DND-41 (cell line): ENCODE measurements around the gene C11orf98.
A peak's percentile ranks its signal among the peaks of the same experiment; 100 is the strongest.

ENCODE experiments used
- ATAC-seq: fragments of 200-7000 bp; cut with Tn5 transposase; 3 replicates; pipeline ENCODE4 v1.9.1; 2021; ENCODE audit warnings: low read depth; ENCODE audit not compliant: insufficient read depth
- DNase-seq: peaks from one replicate; pipeline ENCODE4 v3.0.0-alpha.2; 2020
- H2AFZ ChIP-seq: 2 replicates; pipeline ENCODE4 v1.6.0; 2012; ENCODE audit warnings: low read depth, low read length
- H3K27ac ChIP-seq: 2 replicates; pipeline ENCODE4 v1.5.1; 2012; ENCODE audit warnings: low read length, inconsistent platforms
- H3K27me3 ChIP-seq: fragments of 200-600 bp; sonication (generic); 2 replicates; pipeline ENCODE4 v1.6.0; 2012; ENCODE audit warnings: low read length, mild to moderate bottlenecking, inconsistent platforms; ENCODE audit not compliant: insufficient read depth, poor library complexity
- H3K36me3 ChIP-seq: 2 replicates; pipeline ENCODE4 v1.5.1; 2012; ENCODE audit warnings: low read length, inconsistent platforms; ENCODE audit not compliant: insufficient read depth
- H3K4me1 ChIP-seq: 2 replicates; pipeline ENCODE4 v1.5.1; 2012; ENCODE audit warnings: mild to moderate bottlenecking, low read length; ENCODE audit not compliant: insufficient read depth
- H3K4me2 ChIP-seq: 2 replicates; pipeline ENCODE4 v1.6.0; 2012; ENCODE audit warnings: mild to moderate bottlenecking, moderate library complexity, low read length, inconsistent platforms; ENCODE audit not compliant: insufficient read depth
- H3K4me3 ChIP-seq, 2 experiments: fragments of 200-600 bp in 1 of 2; shearing (Covaris generic) in 1 of 2; 2 replicates each; pipeline ENCODE4 v1.5.1; 2012 to 2016; ENCODE audit warnings: inconsistent platforms in 2 of 2, low read length in 2 of 2, mild to moderate bottlenecking in 2 of 2, low read depth in 1 of 2, moderate library complexity in 1 of 2
- H3K79me2 ChIP-seq: 2 replicates; pipeline ENCODE4 v1.6.0; 2012; ENCODE audit warnings: low read length, inconsistent platforms; ENCODE audit not compliant: insufficient read depth
- H3K9ac ChIP-seq: 2 replicates; pipeline ENCODE4 v1.6.0; 2012; ENCODE audit warnings: low read depth, mild to moderate bottlenecking, inconsistent platforms, low read length, moderate library complexity
- H3K9me3 ChIP-seq: 2 replicates; pipeline ENCODE4 v1.5.1; 2012; ENCODE audit warnings: low read length, moderate library complexity, mild to moderate bottlenecking, inconsistent platforms; ENCODE audit not compliant: insufficient read depth, severe bottlenecking
- H4K20me1 ChIP-seq: 2 replicates; pipeline ENCODE4 v1.6.0; 2012; ENCODE audit warnings: low read length; ENCODE audit not compliant: insufficient read depth
- CTCF ChIP-seq: IDR thresholded peaks from 2 replicates; pipeline ENCODE4 v1.5.1; 2012; ENCODE audit warnings: borderline replicate concordance, low read length, moderate library complexity, mild to moderate bottlenecking; ENCODE audit not compliant: poor library complexity, severe bottlenecking; ENCODE audit errors: extremely low read depth
- EZH2 ChIP-seq: IDR thresholded peaks from 3 replicates; pipeline ENCODE4 v1.6.1; 2012; ENCODE audit warnings: borderline replicate concordance, low read depth, mild to moderate bottlenecking, moderate library complexity, low read length, inconsistent platforms; ENCODE audit not compliant: severe bottlenecking

C11orf98 gene

GRCh38 chr11:62712276-62712812 is 47.3 kb upstream of the C11orf98 start:
- Histone ChIP-seq H3K36me3 (peaks cover 70% of the 10 kb centered on the region), H3K4me2 (no peak overlapping the region), H3K4me1 (peaks cover 36% of the 10 kb centered on the region), H4K20me1 (no peaks in the 10 kb centered on the region), H3K27ac (no peak overlapping the region), H3K9ac (no peak overlapping the region), H3K9me3 (no peaks in the 10 kb centered on the region), H3K79me2 (peaks cover 46% of the 10 kb centered on the region), H2AFZ (no peak overlapping the region), H3K4me3 (no peak overlapping the region), H3K27me3 (no peaks in the 10 kb centered on the region)
- TF ChIP-seq EZH2 (no peak), CTCF (no peak)
- no peak for ATAC-seq
- DNase-seq = no peak

GRCh38 chr11:62710001-62710345 is 45.0 kb upstream of the C11orf98 start:
- H3K27me3 ChIP-seq = no peaks in the 10 kb centered on the region
- TF ChIP-seq CTCF = no peak
- peak overlapping the region; percentile 76 for H2AFZ ChIP-seq
- no peaks in the 10 kb centered on the region for H4K20me1 ChIP-seq
- peaks cover 51% of the 10 kb centered on the region for H3K4me1 ChIP-seq
- ATAC-seq (no peak), DNase-seq (no peak)
- peaks cover 47% of the 10 kb centered on the region for H3K36me3 ChIP-seq
- peak overlapping the region in 1 of 2 experiments; percentile 72; a peak in 2 of 4 replicates for H3K4me3 ChIP-seq
- H3K9ac ChIP-seq = peak overlapping the region; percentile 74
- peak overlapping the region; percentile 86 for H3K27ac ChIP-seq
- peaks cover 31% of the 10 kb centered on the region for H3K79me2 ChIP-seq
- H3K9me3 ChIP-seq = no peaks in the 10 kb centered on the region
- peak overlapping the region; percentile 86 for H3K4me2 ChIP-seq

DNA sequence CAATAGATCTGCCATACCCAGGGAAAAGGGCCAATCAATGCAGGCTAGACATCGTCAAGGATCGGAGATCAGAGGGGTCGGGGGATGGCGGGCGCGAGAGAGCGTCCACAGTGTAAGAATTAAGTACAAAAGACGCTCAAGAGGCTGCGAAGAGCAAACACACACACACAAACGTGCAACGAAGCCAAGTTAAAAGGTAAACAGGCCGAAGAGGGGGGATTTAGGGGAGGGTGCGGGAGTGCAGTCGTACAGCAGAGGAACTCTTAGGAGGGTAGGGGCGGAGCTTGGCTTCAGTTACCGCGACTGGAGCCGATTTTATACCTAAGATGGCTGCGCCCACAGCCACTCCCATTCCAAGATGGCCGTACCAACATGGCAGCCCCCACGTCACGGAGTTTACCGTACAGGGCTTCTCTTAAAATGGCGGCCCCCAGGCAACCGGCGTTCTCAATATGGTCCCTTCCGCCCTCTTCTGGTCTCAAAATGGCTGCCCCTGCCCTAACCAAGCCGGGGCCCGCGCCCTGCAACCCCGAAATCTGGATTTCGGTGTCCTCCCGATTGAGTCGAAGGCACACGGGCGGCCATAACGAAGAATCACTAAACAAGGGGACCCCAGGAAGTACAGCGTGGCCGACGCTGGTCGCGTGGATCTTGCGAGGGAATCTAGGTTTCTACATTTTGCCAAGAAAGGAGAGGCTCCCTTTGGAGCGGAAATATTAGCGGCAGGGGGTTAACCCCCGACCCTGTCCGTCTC is 44.4 kb upstream of the C11orf98 start:
- peak overlapping the region; percentile 86 for H3K4me2 ChIP-seq
- peaks cover 42% of the 10 kb centered on the region for H3K36me3 ChIP-seq
- no peaks in the 10 kb centered on the region for H3K27me3 ChIP-seq
- ATAC-seq = peak; percentile 79
- H3K27ac ChIP-seq = peak overlapping the region; percentile 86
- TF ChIP-seq CTCF = no peak
- H3K4me1 ChIP-seq = peaks cover 52% of the 10 kb centered on the region
- no peaks in the 10 kb centered on the region for H4K20me1 ChIP-seq
- H3K9me3 ChIP-seq = no peaks in the 10 kb centered on the region
- H3K79me2 ChIP-seq = peaks cover 26% of the 10 kb centered on the region
- DNase-seq = peak; percentile 98
- peak overlapping the region; percentile 74 for H3K9ac ChIP-seq
- peak overlapping the region; percentile 37 to 72 for H3K4me3 ChIP-seq
- peak overlapping the region; percentile 76 for H2AFZ ChIP-seq
